Hepatocyte (in vitro differentiated cells): ENCODE measurements around the gene SAMD14. TPM values are rescaled to one million over a fixed set of nuclear protein-coding genes. Genes with fewer than 3 reads are reported as not detected.

Source experiments
- DNase-seq: peaks from one replicate; pipeline ENCODE4 v3.0.0-alpha.2; 2016; ENCODE audit warnings: low spot score
- H2AFZ ChIP-seq: fragments of 200-600 bp; sonication (generic); 2 replicates; pipeline ENCODE4 v1.6.0; 2016; ENCODE audit warnings: antibody characterized with exemption, mild to moderate bottlenecking
- H3K27ac ChIP-seq: fragments of 200-600 bp; sonication (generic); 2 replicates; pipeline ENCODE4 v1.5.1; 2016; ENCODE audit warnings: mild to moderate bottlenecking
- H3K27me3 ChIP-seq: fragments of 200-600 bp; sonication (generic); 2 replicates; pipeline ENCODE4 v1.6.1; 2016
- H3K36me3 ChIP-seq: fragments of 200-600 bp; sonication (generic); replicated peaks from 2 replicates; pipeline ENCODE4 v1.5.1; 2016; ENCODE audit warnings: low read depth; ENCODE audit not compliant: insufficient read depth
- H3K4me1 ChIP-seq: fragments of 200-600 bp; sonication (generic); 2 replicates; pipeline ENCODE4 v1.5.1; 2016; ENCODE audit warnings: mild to moderate bottlenecking, moderate library complexity; ENCODE audit not compliant: insufficient read depth
- H3K4me2 ChIP-seq: fragments of 200-600 bp; sonication (generic); 2 replicates; pipeline ENCODE4 v1.6.0; 2016
- H3K4me3 ChIP-seq: fragments of 200-600 bp; sonication (generic); 2 replicates; pipeline ENCODE4 v1.5.1; 2016; ENCODE audit warnings: mild to moderate bottlenecking
- H3K79me2 ChIP-seq: fragments of 200-600 bp; sonication (generic); 2 replicates; pipeline ENCODE4 v1.6.0; 2017; ENCODE audit warnings: mild to moderate bottlenecking
- H3K9me2 ChIP-seq: fragments of 200-600 bp; sonication (generic); replicated peaks from 2 replicates; pipeline ENCODE4 v1.6.0; 2017; ENCODE audit warnings: mild to moderate bottlenecking; ENCODE audit not compliant: insufficient read depth
- H3K9me3 ChIP-seq: fragments of 200-600 bp; sonication (generic); 2 replicates; pipeline ENCODE4 v1.5.1; 2016; ENCODE audit warnings: low read depth, mild to moderate bottlenecking
- H4K20me1 ChIP-seq: fragments of 200-600 bp; sonication (generic); 2 replicates; pipeline ENCODE4 v1.6.0; 2016; ENCODE audit warnings: mild to moderate bottlenecking; ENCODE audit not compliant: insufficient read depth, poor library complexity, severe bottlenecking
- EZH2 ChIP-seq: fragments of 200-600 bp; sonication (generic); IDR thresholded peaks from 2 replicates; pipeline ENCODE4 v1.6.1; 2016; ENCODE audit warnings: antibody characterized with exemption, mild to moderate bottlenecking, borderline replicate concordance
- EZH2phosphoT487 ChIP-seq: fragments of 200-600 bp; sonication (generic); IDR thresholded peaks from one replicate; pipeline ENCODE4 v1.6.1; 2018; ENCODE audit warnings: antibody characterized with exemption, mild to moderate bottlenecking, low read depth, moderate library complexity; ENCODE audit not compliant: unreplicated experiment, severe bottlenecking
- WGBS: methylation state at CpG from one replicate; pipeline ENCODE4 v1.1.6; 2016; ENCODE audit warnings: low lambda C conversion rate; ENCODE audit errors: missing lambda C conversion rate; 5-methylcytosine and 5-hydroxymethylcytosine counted together
- polyA plus RNA-seq: library from polyadenylated mRNA; unstranded; fragments of >200 nt; fragmentation: Nextera tagmentation; extraction: Ambion mirVana; gene quantifications from 2 replicates; pipeline ENCODE4 v1.2.1, GENCODE V29; 2016
- total RNA-seq: library from RNA; depleted of rRNA; stranded (reverse); fragments of >200 nt; gene quantifications from 2 replicates; pipeline ENCODE4 v1.2.3, GENCODE V29; 2014
- TF ChIP-seq, protein P1 (sequence below): fragments of 200-600 bp; sonication (generic); IDR thresholded peaks from 2 replicates; pipeline ENCODE4 v1.5.1; 2016; ENCODE audit warnings: antibody characterized with exemption, mild to moderate bottlenecking; ENCODE audit not compliant: poor library complexity

SAMD14 gene
- total and polyA plus RNA-seq, 2 experiments from 2014 or later = 3.1 to 4.2 TPM

- H3K4me3 ChIP-seq = no peak overlapping the region
- H3K4me1 ChIP-seq = peaks cover 29% of the 10 kb centered on the region
- no peak for DNase-seq
- no peaks in the 10 kb centered on the region for H3K36me3 ChIP-seq
- H3K27ac ChIP-seq = peak overlapping the region; percentile 86
- H3K9me2 ChIP-seq = no peaks in the 10 kb centered on the region
- H3K79me2 ChIP-seq = peaks cover 10% of the 10 kb centered on the region
- WGBS = 73% methylated on average over 3 of the region's 3 CpGs
- TF ChIP-seq EZH2 = no peak
- TF ChIP-seq, protein P1, sequence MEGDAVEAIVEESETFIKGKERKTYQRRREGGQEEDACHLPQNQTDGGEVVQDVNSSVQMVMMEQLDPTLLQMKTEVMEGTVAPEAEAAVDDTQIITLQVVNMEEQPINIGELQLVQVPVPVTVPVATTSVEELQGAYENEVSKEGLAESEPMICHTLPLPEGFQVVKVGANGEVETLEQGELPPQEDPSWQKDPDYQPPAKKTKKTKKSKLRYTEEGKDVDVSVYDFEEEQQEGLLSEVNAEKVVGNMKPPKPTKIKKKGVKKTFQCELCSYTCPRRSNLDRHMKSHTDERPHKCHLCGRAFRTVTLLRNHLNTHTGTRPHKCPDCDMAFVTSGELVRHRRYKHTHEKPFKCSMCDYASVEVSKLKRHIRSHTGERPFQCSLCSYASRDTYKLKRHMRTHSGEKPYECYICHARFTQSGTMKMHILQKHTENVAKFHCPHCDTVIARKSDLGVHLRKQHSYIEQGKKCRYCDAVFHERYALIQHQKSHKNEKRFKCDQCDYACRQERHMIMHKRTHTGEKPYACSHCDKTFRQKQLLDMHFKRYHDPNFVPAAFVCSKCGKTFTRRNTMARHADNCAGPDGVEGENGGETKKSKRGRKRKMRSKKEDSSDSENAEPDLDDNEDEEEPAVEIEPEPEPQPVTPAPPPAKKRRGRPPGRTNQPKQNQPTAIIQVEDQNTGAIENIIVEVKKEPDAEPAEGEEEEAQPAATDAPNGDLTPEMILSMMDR = no peak
- TF ChIP-seq EZH2phosphoT487 = no peak
- H3K27me3 ChIP-seq = no peaks in the 10 kb centered on the region
- H3K9me3 ChIP-seq = no peaks in the 10 kb centered on the region
- H3K4me2 ChIP-seq = peak overlapping the region; percentile 30
- H2AFZ ChIP-seq = no peak overlapping the region
- H4K20me1 ChIP-seq = no peaks in the 10 kb centered on the region
These were observed 64.9 kb downstream of the SAMD14 start for GRCh38 chr17:50065056-50065455.

DNA sequence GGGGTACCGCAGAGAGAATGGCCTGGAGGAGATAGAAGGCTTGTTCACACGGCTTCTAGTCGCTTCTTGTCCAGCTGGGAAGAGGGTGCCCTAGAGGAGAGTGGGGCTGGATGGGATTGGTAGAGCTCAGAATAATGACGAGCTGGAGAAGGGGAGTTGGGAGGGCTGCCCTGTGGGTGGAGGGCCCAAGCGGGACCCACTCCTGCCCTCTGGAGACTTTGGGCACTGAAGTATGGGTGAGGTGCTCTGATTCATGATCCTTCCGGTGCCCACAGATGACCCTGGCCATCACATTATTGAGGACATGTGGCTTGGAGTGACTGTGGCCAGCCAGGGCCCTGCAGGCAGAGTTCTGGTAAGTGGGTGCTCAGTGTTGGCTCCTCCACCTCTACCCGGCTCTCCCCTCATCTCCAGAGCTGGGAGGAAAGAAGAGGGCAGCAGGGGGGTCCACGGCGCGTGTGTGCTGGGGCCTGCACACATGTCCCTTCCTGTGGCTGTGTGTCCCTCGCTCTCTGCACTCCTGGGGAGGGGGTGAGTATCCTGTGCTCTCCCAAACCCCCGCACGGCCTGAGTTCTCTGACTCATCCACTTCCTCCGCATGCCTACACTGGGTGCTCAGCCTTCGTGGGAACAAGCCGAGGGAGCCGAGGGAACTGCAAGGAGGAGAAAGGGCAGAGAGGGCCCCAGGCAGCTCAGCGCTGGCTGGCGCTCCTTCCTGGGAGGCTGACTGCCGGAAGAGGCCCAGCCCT is 65.5 kb downstream of the SAMD14 start:
- no peaks in the 10 kb centered on the region for H3K9me2 ChIP-seq
- no peak overlapping the region for H2AFZ ChIP-seq
- no peak for TF ChIP-seq EZH2
- no peak for TF ChIP-seq EZH2phosphoT487
- TF ChIP-seq, protein P1 = no peak
- H3K27ac ChIP-seq = peak overlapping the region; percentile 86
- H3K4me2 ChIP-seq = peak overlapping the region; percentile 30
- no peaks in the 10 kb centered on the region for H3K36me3 ChIP-seq
- H3K9me3 ChIP-seq = no peaks in the 10 kb centered on the region
- 54% methylated on average over 15 of the region's 20 CpGs for WGBS
- H3K4me3 ChIP-seq = no peak overlapping the region
- H3K27me3 ChIP-seq = no peaks in the 10 kb centered on the region
- DNase-seq = peak; percentile 83
- no peaks in the 10 kb centered on the region for H4K20me1 ChIP-seq
- peaks cover 34% of the 10 kb centered on the region for H3K4me1 ChIP-seq
- H3K79me2 ChIP-seq = peaks cover 15% of the 10 kb centered on the region

DNA sequence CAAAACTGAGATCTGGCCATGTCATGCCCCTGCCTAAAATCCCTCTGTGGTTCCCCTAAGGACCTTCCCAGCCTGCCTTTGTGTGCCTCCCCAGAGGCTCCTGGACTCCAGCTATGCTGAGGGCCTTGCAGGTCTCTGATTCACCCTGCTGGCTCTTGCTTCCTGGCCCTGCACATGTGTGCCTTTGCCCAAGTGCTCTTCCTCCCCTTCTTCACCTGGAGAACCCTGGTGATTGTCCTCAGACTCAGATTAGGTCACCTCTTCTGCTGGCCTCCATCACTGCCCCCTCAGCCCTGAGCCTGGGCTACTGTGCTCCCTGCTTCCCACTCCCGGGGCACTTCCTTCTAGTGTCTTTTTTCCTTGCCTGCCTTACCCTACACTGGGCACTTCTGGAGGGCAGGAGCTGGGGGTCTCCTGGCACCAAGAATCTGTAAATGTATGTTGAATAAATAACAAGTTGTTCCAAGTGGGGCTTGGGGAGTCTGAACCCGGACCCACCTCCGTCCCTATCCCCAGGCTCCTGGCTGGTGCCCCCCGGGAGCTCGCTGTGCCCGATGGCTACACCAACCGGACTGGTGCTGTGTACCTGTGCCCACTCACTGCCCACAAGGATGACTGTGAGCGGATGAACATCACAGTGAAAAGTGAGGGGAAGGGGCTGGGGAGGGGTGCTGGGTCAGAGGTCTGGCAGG is 66.3 kb downstream of the SAMD14 start:
- Histone ChIP-seq H2AFZ (no peak overlapping the region), H3K36me3 (no peaks in the 10 kb centered on the region), H3K9me2 (no peaks in the 10 kb centered on the region), H3K27ac (peak overlapping the region; percentile 86), H3K4me2 (no peak overlapping the region), H3K27me3 (no peaks in the 10 kb centered on the region), H3K79me2 (peaks cover 19% of the 10 kb centered on the region), H3K4me1 (peaks cover 41% of the 10 kb centered on the region), H4K20me1 (no peaks in the 10 kb centered on the region), H3K9me3 (no peaks in the 10 kb centered on the region), H3K4me3 (no peak overlapping the region)
- no peak for DNase-seq
- WGBS = 92% methylated on average over 8 of the region's 8 CpGs
- TF ChIP-seq EZH2 = no peak
- TF ChIP-seq, protein P1 = no peak
